WI38 (cell line): ENCODE measurements around the gene NLK.
"Not testable (repeated sequence)": the region's sequence is repeated elsewhere in the genome, so short reads cannot be mapped to it uniquely, and the experiment has no call there.

Experiments used
- H3K4me3 ChIP-seq: 2 replicates; pipeline ENCODE4 v1.5.1; 2011; ENCODE audit warnings: low read depth, mild to moderate bottlenecking, control low read depth, low read length
- TF ChIP-seq, protein P1 (sequence below): IDR thresholded peaks from 2 replicates; pipeline ENCODE4 v1.5.1; 2012; ENCODE audit warnings: low read depth, mild to moderate bottlenecking, control low read depth, low read length

NLK gene

DNA sequence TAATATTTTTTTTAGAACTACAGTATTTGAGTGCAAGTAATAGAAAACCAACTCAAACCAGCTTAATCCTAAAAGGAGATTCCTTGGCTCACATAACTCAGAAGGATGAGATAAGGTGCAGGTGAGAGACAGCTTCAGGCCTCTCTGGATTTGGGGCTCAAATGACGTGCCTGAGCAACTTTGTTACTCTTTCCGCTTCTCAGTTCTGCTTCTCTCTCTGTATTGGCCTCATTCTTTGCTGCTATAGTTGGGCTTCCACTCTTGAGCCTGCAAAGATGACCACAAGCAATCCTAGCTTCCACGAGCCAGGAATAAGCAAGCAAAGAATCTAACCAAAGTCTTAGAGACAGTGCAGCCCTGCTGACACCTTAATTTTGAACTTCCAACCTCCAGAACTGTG lies 45.0 kb upstream of the NLK start:
- H3K4me3 ChIP-seq: no peak overlapping the region
- TF ChIP-seq, protein P1, sequence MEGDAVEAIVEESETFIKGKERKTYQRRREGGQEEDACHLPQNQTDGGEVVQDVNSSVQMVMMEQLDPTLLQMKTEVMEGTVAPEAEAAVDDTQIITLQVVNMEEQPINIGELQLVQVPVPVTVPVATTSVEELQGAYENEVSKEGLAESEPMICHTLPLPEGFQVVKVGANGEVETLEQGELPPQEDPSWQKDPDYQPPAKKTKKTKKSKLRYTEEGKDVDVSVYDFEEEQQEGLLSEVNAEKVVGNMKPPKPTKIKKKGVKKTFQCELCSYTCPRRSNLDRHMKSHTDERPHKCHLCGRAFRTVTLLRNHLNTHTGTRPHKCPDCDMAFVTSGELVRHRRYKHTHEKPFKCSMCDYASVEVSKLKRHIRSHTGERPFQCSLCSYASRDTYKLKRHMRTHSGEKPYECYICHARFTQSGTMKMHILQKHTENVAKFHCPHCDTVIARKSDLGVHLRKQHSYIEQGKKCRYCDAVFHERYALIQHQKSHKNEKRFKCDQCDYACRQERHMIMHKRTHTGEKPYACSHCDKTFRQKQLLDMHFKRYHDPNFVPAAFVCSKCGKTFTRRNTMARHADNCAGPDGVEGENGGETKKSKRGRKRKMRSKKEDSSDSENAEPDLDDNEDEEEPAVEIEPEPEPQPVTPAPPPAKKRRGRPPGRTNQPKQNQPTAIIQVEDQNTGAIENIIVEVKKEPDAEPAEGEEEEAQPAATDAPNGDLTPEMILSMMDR: no peak

DNA sequence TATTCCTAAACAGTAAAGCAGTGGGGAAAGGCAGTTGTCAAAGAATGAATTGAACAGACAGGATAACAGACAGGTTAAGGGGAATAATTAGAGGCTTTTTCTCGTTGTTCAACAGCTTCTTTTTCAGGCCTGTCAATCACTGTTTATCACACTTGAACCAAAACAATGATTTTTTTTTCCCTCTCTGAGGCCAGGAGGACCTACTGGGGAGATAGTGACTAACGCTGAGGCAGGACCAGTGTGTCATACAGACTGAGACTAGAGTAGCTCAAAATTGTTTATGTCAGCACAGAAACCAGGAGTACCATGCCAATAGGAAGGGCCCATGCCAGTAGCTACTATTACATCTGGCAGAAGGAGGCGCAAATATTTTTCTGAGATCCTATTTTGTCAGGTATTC lies 41.3 kb upstream of the NLK start:
- H3K4me3 ChIP-seq: no peak overlapping the region
- TF ChIP-seq, protein P1: no peak

DNA sequence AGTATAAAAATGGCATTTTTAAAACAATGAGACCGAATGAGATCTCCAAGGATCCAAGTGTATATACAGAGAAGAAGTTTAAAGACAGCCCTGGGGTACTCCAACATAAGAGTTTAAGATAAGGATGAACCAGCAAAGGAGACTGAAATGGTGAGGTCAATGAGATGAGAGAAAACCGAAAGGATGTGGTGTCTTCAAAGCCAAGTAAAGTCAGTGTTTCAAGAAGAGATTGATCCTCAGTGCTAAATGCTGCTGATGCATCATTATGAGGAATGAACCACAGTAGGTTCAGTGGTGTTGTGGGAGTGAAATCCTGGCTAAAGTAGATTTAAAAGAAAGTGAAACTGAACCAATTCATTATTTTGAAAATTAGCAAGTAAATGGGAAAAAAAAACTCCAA lies 38.1 kb upstream of the NLK start:
- no peak overlapping the region for H3K4me3 ChIP-seq
- TF ChIP-seq, protein P1: no peak

DNA sequence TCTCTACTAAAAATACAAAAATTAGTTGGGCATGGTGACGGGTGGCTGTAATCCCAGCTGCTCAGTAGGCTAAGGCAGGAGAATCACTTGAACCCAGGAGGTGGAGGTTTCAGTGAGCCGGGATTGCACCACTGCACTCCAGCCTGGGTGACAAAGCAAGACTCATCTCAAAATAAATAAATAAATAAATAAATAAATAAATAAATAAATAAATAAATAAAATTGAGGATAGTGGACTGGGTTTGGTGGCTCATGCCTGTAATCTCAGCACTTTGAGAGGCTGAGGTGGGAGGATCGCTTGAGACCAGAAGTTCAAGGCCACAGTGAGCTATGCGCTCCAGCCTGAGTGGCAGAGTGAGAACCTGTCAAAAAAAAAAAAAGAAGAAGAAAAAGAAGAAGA lies 34.6 kb upstream of the NLK start:
- not testable (repeated sequence) for H3K4me3 ChIP-seq

DNA sequence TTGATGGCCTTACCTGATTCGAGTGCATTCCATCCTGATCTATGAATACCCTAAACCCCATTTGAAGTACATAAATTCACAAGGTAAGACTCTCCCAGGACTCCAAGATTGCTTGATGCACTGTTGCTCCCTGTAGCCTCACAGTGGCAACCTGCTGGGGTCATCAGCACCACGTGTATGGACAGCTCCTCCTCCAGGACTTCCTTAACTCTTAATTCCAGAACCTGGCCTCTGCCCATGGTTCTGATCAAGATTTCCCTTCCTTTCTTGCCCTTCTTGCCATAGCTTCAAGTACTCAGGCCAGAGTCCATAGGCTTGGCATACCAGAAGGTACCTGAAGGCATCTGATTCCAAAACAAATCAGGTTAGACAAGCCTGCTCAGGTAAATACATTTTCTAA lies 34.0 kb upstream of the NLK start:
- TF ChIP-seq, protein P1: no peak
- no peak overlapping the region for H3K4me3 ChIP-seq

DNA sequence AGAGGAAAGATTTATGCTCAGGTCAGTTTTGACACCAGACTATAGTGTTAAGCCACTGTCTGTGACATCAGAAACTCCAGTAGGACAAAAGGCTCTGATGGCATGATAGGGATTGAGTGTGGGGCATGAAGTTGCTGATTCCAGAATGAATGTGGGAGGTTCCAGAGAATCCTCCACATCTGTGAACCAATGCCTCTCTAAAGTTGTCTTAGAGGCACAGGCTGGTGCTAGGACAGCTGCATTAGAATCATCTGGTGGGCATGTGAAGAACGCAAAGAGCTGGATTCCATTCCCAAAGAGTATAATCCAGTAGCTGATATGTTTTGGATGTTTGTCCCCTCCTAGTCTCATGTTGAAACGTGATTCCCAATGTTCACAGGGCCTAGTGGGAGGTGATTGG lies 32.1 kb upstream of the NLK start:
- H3K4me3 ChIP-seq: no peak overlapping the region
- TF ChIP-seq, protein P1: no peak

DNA sequence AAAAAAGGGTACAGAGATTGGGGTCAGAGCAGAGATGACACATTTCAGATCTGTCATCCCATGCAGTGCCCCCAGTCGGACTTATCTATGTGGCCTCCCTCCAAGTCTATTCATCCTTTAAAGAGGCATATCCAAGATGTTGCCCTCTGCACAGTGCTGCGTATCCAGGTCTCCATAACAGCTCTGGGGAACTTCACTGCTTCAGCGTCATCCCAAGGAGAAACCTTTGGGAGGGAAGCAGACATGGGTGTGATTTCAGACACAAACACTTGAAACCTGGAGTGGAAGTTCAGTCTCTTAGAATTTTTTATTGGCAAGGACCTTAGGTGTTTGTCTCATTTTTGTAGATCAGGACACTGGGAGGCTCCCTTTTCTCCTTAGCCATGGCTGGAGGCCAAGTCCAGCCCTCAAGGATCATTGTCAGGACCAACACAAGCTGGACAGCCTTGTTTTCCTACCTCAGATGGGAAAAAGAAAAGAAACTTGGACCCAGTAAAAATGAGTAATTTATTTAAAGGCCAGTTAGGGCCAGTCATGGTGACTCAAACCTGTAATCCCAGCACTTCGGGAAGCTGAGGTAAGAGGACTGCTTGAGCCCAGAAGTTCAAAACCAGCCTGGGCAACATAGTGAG lies 23.9 kb upstream of the NLK start:
- no peak overlapping the region for H3K4me3 ChIP-seq
- TF ChIP-seq, protein P1: no peak

DNA sequence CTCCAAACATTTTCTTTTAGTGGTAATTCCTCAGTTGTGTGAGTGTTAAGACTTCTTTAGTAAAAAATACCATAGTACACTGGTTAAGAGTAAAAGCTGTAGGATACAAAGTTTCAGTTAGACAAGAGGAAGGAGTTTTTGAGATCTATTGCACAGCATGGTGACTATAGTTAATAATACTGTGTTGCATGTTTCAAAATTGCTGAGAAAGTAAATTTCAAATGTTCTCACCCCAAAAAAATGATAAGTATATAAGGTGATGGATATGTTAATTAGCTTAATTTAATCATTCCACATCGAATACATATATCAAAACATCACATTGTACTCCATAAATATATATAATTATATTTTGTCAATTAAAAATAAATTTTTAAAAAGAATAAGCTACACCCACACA lies 22.0 kb upstream of the NLK start:
- H3K4me3 ChIP-seq: no peak overlapping the region
- TF ChIP-seq, protein P1: no peak
